ENCODE data around the gene CABLES2.

CABLES2 gene

DNA sequence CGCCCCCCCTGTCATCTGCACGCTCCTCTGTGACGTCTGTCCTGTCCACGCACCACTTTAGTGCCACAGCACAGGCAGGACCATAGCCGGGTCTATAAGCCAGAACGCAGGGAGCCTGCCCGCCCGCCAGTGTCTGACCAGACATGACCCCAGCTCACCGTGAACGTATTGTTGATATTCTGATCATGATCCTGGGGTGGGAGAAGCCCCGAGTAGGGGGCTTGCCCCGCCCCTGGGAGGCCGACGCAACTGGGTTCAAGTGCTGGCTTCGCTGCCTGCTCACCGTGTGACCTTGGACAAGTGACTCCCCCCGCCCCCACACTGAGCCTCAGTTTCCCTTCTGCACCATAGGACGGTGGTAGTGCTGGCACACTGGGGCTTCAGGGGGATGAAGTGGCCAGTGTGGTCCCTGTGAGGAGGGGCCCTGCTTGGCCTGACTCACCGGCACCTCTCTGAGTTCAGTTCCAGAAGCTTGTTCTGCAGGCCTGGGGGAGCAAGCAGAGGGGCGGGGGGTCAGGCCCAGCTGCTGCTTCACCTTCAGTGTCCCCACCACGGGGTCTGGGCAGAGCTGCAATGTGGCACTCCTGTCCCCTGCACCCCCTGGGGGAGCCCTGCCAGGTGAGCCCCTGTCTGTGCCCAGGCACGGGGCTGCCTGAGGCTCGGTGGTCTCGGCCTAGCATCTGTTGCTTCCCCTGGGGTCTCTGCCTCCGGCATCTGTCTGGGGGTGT is 11.1 kb upstream of the CABLES2 start:
- FAIRE-seq: no peak

DNA sequence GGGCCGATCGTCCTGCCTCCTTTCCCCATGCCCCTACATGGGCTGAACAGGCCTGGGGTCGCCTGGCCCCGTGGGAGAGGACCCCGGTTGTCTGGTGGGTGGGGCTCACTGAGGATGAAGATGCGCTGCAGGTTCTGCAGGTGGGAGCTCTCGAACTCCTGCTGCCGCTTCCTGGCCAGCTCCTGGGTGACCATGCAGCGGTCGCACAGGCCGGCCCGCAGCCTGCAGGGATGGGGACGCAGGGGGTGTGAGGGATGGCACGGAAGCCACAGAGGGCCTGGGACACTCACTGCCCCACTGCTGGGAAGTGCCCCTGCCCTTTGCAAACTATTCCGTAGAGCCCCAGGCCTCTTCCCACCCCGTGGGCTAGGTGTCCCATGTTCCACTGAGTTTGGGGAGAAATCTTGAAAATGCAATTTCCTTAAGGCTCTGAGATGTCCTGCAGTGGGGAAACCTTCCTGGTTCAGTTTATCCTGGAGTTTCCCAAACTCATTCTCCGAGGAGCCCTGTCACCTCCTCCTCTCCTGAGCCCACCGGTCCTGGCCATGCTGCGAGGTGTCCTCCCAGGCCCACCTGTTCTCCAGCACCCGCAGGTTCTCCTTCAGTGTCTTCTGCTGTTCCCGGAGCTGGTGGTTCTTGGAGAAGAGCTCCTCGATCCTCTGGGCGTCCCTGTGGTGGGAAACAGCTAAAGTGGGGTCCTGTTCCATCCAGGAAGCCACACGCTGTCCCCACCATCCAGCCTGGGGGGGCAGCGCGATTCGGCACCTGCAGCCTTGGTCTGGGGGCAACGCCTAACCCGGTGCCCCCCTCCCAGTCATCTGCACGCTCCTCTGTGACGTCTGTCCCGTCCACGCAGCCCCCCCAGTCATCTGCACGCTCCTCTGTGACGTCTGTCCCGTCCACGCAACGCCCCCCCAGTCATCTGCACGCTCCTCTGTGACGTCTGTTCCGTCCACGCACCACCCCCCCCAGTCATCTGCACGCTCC is 9.9 kb upstream of the CABLES2 start:
- FAIRE-seq: no peak

DNA sequence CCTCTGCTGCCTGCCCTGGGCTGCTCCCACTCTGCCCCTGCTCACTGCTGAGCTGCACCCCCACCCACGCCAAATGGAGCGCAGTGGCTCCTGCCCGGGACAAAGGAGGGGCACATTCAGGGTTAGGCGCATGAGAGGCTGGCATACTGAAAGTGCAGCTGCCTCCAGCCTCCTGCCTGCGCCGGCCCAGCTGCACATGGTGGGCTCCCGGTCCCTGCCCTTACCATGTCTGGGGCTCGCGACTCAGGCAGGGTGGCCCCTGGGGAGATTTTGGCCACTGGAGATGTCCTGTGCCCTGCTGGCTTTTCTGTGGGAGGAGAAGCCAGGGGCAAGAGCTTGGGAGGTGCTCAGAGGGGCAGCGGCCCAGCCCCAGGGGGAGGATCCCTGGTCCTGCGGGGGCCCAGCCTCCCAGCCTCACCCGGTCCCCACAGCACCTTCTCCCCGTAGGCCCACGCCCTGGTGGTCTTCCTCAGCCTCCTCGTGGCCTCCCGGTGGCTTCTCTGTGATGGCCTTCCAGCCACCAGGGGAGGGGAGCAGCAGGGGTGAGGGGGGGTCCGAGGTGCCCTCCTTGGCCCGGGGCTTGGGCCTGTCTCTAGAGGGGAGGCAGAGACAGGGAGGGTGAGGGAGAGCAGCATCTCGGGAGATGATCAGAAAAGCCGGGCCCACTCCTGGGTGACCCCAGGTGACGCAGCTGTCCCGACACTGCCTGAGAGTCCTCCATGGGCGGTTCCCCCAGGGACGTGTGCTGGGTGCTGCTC is 8.4 kb upstream of the CABLES2 start:
- FAIRE-seq: no peak

DNA sequence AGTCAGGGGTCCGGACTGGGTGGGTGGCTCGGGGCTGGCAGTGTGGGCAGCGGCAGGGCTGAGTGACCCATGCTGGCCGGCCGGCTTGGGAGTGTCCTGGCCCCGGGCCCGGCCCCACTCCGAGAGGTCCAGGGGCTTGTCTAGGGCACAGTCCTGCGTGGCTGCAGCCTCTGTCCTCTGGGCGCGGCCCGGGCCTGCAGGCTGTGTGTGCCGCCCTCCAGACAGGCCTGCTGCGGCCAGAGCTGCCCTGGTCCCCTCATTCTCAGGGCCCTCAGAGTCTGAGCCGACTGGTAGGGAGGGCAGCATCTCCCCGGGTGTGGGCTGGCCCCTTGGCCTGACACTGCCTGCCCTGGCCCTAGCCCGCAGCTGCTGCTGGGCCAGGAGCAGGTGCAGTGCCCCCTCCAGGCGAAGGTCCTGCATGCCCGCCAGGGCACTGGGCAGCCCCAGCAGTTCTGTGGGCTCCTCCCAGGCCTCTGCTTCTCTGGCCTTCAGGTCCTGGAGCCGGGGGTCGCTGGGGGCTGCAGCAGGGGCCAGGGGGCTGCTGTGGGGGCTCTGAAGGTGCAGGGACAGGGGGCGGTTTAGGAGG is 6.9 kb upstream of the CABLES2 start:
- FAIRE-seq: no peak

DNA sequence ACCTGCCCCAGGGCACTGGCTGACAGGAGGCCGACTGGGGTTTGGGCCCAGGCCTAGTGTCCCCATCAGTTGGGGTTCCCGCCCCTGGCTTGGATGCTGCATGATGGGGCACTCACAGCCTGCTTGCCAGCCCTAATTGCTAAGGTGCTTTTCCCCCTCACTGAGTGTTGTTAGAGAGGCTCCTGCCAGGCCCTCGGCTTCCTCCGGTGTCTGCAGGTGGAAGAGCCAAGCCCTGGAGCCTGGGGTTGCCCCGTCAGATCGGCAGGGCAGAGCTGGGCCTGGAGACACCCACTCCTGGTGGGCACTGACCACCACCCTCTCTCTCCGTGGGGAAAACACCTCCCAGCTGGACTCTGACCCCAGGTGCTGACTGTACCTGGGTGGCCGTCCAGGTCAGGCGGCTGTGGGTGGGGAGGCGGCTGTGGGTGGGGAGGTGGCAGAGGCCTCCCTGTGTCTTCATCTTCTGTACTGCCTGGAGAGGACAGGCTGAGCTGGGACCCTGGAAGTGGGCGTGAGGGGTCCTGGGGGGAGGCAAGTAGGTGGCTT is 6.0 kb upstream of the CABLES2 start:
- FAIRE-seq: no peak

DNA sequence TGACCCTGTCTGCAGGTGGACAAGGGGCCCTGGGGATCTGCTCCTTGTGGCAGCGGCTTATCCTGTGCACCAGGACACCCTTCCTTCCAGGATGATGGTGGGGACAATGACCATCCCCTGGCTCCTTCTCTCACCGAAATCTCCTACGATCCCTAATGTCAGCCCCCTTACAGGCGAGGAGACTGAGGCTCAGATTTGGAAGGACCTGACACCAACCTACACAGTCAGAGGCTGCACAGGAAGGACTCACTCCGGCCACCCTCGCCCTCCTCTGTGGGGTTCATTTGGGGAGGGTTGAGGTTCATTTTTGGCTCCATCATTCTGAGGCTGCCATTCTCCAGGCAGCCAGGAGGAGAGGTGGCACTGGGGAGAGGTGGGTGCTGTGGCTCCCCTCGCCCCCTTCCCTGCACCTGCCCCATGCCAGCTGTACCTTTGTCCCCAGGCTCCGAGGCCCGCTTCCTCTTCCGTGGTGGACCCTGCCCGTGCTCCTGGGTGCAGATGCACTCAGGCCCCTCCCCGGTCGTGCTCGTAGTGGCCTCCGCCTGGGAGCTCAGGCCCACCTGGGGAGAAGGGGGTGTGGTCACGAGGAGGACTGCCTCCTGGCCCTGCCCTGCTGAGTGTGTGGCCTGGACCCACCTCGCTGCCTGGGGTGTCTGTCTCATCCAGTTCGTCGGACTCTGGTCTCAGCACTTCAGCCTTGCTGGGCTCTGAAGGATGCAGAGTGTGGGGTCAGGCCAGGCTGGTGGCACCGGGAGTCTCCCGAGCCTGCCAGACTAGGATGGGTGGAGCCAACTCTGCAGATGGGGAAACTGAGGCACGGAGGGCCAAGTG is 5.3 kb upstream of the CABLES2 start:
- FAIRE-seq: no peak

DNA sequence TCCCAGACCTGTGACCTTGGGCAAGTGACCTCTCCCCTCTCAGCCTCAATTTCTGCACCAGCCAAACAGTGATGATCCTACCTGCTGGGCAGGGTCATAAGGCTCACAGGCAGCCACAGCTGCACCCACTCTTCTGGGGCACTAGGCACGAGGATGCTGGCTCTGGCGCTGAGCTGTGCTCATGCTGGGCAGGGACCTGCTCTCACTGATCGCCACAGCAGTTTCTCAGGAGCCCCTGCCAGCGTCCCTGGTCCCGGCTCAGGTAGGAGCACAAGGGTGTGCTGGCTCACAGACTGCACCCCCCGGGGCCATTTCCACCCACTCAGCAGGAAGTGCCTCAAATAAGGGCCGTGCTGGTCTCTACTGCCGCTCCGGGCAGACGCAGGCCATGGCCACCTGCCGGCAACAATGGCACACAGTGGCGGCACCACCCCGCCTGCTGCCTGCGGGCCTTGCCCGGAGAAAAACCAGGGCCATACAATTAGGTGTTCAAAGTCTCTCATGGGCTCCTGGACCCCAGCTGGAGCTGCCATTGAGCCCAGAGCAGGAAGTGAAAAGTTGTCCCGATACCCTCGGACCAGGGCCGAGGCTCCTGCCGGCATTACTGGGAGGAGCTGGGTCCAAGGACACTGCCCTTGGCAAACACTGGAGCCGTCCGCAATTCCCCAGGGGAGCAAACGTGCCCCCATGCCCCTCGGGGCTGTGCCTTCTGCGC is 4.6 kb upstream of the CABLES2 start:
- FAIRE-seq: no peak

DNA sequence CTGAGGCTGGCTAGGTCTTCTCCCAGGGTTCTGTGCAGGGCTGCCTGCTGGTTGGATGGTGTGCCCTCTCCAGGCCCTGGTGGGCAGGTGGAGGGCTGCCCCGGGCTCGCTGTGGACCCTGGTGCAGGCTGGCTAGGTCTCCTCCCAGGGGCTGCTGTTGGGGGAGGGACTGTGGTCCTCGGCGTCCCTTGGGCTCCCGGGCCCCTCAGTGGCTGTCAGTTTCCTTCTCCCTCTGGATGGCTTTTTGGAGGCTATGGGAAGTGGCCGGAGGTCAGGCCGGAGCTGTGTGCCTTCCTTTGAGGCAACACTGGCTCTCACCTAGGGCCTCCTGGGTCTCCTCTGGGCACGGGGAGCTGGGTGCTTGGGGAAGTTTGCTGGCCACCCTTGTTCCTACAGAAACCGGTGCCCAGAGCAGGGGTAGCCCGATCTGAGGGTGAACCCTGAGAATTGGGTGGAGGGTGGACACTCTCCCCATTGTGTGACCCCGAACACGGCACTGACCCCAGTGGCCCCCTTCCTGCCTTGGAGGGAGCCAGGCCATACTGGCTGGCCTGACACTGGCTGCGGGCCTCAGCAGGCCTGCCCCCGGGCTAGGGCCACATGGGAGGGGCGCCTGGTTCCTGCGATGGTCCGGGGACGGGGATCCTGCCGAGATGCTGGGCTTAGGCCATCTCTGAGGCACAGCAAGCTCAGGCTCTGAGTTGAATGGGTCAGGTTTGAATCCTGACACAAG is 3.8 kb upstream of the CABLES2 start:
- no peak for FAIRE-seq

DNA sequence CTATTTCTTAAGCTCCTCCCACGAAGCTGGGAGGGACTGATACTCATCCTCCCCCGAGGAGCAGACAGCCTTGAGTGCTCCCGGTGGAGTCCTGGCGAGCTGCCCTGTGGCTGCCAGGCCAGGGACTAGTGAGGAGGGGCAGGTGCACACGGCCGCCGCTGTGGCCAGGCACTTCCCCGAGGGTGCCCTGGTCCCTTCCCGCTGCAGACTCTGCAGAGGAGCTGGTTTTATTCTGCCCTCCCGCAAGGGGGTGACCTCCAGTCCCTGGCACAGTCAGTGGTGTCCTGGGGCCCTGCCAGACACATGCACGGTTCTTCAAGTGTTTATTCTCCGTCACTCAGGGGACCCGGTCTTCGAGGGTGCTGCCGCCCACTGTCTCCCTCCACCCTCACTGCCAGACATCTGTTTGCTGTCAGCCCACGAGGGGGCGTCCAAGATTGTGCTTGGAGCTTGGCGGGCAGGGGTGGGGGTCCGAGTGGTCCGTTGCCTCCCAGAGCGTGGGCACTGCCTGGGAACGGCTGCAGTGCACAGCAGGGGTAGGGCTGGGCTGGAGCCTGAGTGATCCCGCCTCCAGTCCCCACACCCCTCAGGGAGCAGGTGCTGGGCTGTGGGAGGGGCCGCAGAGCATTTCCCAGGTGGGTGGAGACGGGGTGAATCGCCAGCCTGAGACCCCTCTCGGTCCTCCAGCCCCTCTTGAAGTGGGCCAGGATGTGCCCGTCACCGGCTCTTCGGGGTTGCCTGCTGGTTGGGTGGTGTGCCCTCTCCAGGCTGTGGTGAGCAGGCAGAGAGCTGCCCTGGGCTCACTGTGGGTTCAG is 3.1 kb upstream of the CABLES2 start:
- FAIRE-seq: no peak

DNA sequence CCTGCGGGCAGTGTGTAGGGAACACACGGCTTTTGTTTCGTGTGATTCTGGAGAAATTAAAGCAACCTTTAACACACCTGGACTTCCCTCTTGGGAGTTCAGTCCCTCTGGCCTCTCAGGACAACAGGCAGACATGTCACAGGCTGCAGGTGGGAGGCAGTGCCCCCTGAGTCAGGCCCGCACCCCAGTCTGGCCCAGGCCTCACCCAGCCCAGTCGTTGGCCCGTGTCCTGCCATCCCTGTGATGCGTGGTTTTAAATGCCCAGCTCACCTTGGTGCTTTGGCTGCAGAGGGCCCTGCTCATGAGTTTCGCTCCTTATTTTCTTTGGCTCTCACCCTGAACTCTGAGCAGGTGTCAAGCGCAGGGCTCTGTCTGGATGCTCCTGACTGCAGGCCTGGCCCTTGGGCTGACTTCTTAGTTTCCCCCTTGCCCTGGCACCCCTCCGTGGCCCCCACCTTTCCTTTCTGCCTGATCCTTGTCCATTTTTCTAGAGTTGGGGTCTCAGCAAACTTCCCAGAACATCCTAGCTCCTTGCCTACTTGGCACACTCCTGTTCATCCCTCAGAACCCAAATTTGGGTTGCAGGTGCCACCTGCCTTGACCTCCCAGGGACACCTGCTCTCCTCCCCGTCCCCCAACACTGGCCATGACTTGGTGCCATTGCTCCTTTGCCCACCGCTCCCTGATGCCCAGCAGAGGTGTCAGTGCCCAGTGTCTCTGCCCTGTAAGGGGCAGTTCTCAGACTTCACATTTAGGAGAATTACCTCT is 2.2 kb upstream of the CABLES2 start:
- FAIRE-seq: no peak

DNA sequence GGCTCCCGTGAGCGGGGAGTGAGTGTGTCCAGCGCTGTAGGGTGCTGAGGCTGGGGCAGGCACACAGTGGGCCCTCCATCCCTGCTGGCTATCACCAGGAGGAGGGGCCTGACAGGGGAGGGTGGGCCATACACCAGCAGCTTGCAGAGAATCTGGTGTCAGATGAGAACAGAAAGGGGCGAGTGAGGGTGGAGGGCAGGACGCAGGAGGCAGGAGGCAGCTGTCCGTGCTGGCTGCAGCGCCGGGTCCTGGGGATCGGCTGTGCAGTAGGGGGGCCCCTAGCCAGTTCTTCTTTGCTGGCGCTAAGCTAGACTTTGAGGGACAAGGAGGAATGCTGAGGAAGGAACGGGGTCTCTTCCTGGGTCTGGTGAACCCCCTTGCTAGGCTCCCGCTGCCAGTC is 1.6 kb upstream of the CABLES2 start:
- FAIRE-seq: no peak

DNA sequence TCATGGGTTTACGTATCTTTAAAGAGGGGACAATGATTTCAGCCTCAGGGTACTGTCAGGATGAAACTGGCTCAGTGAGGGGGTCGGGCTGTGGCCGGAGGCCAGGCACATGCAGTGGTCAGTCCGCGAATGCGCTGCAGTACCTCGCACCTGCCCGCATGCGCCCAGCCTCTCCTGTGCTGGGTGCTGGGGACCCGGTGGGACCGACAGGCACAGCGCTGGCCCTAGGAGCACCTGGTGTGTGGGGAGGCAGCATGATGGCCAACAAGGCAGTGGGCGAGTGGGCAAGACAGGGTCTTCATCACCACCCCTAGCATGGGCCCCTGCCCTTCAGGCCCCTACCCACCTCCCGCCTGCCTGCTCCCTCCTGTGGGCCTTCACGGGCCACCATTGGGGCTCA is 970 bp upstream of the CABLES2 start:
- FAIRE-seq: no peak

DNA sequence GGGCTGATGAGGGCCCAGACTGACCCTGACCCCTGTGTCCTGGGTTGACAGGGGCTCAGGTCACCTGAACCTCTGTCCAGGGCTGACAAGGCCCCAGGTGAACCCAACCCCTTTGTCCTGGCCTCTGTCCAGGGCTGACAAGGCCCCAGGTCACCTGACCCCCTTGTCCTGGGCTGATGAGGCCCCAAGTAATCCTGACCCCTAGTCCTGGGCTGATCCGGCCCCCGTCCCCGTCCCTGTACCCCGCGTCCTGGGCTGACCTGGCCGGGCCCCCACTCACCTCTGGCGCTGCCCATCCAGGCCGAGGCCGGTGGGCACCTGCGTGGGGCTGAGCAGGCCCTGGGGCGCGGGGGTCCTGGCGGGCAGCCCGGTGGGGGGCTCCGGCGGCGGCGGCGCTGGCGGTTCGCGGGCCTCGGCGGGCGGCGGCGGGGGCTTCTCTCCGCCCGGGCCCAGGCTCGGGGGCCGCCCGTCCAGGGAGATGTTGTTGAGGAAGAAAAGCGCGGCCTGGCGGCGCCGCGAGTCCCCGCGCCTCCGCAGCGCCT is 379 bp downstream of the CABLES2 start:
- FAIRE-seq: no peak

DNA sequence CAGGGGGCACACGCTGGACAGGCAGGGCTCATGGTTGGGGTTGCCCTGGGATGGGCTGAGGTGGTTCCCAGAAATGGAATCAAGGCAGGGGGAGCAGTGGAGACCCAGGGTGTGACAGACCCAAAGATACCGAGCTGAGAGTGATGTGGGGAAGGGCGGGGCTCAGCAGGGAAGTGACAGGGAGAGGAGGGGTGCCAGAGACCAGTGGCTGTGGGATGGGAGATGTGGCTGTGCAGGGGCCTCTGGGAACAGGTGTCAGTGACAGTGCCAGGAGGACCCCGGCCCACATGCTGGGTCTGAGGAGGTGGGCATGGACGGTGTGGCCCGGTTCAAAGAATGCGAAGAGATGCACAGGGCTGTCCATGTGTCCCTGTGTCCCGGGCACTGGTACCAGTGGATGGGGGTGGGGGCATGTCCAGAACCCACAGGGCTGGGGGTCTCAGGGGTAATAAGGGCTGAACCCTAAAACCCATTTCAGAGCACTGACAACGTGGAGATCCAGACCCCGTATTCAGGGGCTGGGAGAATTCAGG is 1.0 kb downstream of the CABLES2 start:
- FAIRE-seq: no peak

DNA sequence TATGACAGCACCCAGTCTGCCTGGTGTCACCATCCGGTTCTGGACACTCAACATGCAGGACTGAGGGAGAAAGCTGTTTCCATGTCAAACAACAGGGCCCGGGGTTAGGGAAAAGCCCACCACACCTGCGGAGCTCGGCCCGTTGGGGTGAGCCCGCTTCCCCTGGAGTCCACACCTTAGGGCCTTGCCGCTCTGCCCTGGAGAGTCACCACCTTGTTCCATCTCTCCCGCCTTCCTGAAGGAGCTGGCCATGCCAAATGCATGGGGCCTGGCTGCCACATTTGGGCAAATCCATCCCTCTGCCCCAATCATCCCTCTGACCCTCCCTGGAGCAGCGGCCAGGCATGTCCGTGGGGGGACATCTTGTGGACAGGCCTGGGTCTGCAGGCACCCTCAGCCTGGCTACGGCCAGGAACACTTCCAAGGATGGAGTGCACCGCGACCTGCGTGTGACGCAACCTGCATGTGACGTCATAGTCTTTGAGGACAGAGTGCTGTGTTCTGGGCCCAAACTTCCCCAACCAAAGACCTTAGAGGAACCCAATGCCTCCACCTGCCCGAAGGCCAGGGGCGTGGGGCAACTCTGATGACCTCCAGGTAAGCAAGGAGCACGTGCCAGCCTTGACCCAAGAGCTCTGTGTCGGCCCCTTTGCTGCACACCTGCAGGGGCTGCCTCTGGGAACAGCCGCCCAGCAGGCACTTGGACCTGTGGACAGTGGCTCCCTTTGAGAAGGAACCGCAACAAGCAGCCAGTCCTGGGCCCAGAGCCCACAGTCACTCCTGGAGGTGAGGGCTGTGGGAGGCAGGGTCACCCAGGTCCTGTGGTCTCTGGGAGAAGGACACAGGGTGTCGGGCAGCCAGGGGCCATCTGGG is 1.7 kb downstream of the CABLES2 start:
- no peak for FAIRE-seq

DNA sequence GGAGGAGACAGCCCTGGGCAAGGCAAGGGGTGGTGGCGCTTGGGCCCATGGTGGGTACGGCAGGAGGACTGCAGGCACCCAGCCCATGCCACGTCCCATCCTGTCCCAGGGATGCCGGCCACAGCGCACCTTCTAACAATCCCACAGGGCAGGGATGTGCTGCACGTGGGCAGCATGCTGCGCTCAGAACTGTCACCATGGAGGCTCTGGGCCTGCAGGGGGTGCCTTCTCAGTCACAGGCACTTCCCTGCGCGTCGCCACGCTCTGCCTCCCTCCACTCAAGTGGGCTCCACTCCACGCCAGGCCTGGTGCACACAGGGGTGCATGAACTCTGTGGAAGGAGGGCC is 2.4 kb downstream of the CABLES2 start:
- no peak for FAIRE-seq

DNA sequence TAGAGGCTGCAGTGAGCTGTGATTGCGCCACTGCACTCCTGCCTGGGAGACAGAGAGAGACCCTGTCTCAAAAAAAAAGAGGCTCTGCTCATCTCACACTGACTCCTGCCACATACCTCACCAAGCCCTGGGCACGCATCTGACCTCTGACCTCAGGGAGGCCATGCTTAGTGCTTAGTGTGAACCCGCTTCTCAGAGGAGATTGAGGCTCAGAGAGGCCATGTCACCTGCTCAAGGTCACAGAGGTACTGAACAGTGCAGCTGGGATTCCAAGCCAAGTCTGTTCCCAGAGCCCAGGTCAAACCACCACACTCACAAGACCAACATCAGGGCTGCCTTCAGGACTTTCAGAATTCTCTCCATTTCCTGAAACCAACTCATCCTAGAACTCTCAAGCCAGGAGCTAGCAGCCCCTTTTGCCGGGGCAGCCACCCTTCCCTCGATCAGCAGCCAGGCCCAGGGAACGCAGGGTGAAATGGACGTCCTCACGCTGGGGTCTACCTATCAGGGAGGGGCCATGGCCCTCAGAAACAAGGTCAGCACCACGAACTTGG is 2.9 kb downstream of the CABLES2 start:
- no peak for FAIRE-seq

Measured in islet of Langerhans (tissue), 1 donor.